GM21529 (cell line): ENCODE results near the gene ITPKB.
"Not testable (repeated sequence)": the region's sequence is repeated elsewhere in the genome, so short reads cannot be mapped to it uniquely, and the experiment has no call there.

Experiments
- ATAC-seq: cut with Tn5 transposase; IDR thresholded peaks from one replicate; pipeline ENCODE4 v1.9.1; 2021; ENCODE audit not compliant: unreplicated experiment

The ITPKB gene

GRCh38 chr1:226738995-226739695, at the start of gene ITPKB:
TSS of gene ITPKB (minus strand) at chr1:226739282. CDS start at chr1:226737458, 1,824 bp downstream.
- ATAC-seq: no peak

- ATAC-seq: no peak
Observed at GRCh38 chr1:226787638-226788037, 48.6 kb upstream of the ITPKB start.

GRCh38 chr1:226787071-226787470, 48.0 kb upstream of the ITPKB start:
- no peak for ATAC-seq

- peak; percentile 94 for ATAC-seq
Observed at GRCh38 chr1:226786550-226786949, 47.5 kb upstream of the ITPKB start.

- ATAC-seq: no peak
Observed at GRCh38 chr1:226785805-226786204, 46.7 kb upstream of the ITPKB start.

GRCh38 chr1:226784081-226785049, 45.3 kb upstream of the ITPKB start:
- no peak for ATAC-seq

- no peak for ATAC-seq
Observed at GRCh38 chr1:226782845-226783601, 43.9 kb upstream of the ITPKB start.

- no peak for ATAC-seq
Observed at GRCh38 chr1:226781937-226782609, 43.0 kb upstream of the ITPKB start.

GRCh38 chr1:226779561-226779960, 40.5 kb upstream of the ITPKB start:
- no peak for ATAC-seq

GRCh38 chr1:226778657-226779058, 39.6 kb upstream of the ITPKB start:
- ATAC-seq: no peak

- ATAC-seq: no peak
Observed at GRCh38 chr1:226776975-226777374, 37.9 kb upstream of the ITPKB start.

GRCh38 chr1:226776066-226776465, 37.0 kb upstream of the ITPKB start:
- ATAC-seq: no peak

- peak; percentile 94 for ATAC-seq
Observed at GRCh38 chr1:226772446-226773139, 33.5 kb upstream of the ITPKB start.

GRCh38 chr1:226767170-226767569, 28.1 kb upstream of the ITPKB start:
- ATAC-seq: not testable (repeated sequence)

- no peak for ATAC-seq
Observed at GRCh38 chr1:226766565-226766964, 27.5 kb upstream of the ITPKB start.

- peak; percentile 92 for ATAC-seq
Observed at GRCh38 chr1:226764533-226764932, 25.5 kb upstream of the ITPKB start.

- no peak for ATAC-seq
Observed at GRCh38 chr1:226763905-226764264, 24.8 kb upstream of the ITPKB start.

- no peak for ATAC-seq
Observed at GRCh38 chr1:226762988-226763904, 24.2 kb upstream of the ITPKB start.

GRCh38 chr1:226762055-226762454, 23.0 kb upstream of the ITPKB start:
- ATAC-seq: no peak
